K562 (cell line): ENCODE data around the gene MEIS2. TPM values are rescaled to one million over a fixed set of nuclear protein-coding genes. Genes with fewer than 3 reads are reported as not detected.

Experiments used
- ATAC-seq: fragments of 200-7000 bp; cut with Tn5 transposase; 3 replicates; pipeline ENCODE4 v1.9.1; 2020; ENCODE audit warnings: moderate library complexity
- BruUV-seq: library from RNA; stranded (reverse); fragments of 400-500 nt; replicated peaks from 2 replicates; lab custom pipeline; 2021; lab: Mats Ljungman, UMichigan
- CTCF ChIA-PET: fragments of 300-600 bp; formaldehyde crosslinking; extraction: SDS; loops from one replicate; lab custom pipeline; 2021; ENCODE audit warnings: low intra/inter-chr PET ratio; lab: Yijun Ruan, JAX
- POLR2A ChIA-PET: fragments of 300-600, 350-650 bp; sonication (Branson Sonifier 250); formaldehyde crosslinking; extraction: SDS; loops from one replicate; lab custom pipeline; 2021; ENCODE audit warnings: antibody characterized with exemption, inconsistent platforms; lab: Yijun Ruan, JAX
- DNase-seq, 4 experiments: peaks; one replicate each; pipeline versions ENCODE4 v3.0.0 to v3.0.0-alpha.2; 2011 to 2018; ENCODE audit warnings: low spot score in 3 of 4, mixed read lengths in 3 of 4; ENCODE audit errors: extremely low read depth in 1 of 4
- FAIRE-seq: peaks from 2 replicates; lab custom pipeline; 2011; peaks lifted over from hg19 to GRCh38; lab: Jason Lieb, UNC
- H2AFZ ChIP-seq: 2 replicates; pipeline ENCODE4 v1.6.0; 2011; ENCODE audit warnings: low read depth, low read length, control low read depth, inconsistent platforms
- H3K27ac ChIP-seq: fragments of 200-600 bp; 3 replicates; pipeline ENCODE4 v1.8.0; 2011; ENCODE audit warnings: low read depth, mild to moderate bottlenecking, control low read depth, inconsistent platforms, low read length, moderate library complexity, mixed read lengths; ENCODE audit errors: extremely low read depth
- H3K27me3 ChIP-seq, 2 experiments: fragments of 300-600 bp in 1 of 2; 2 replicates in 1 of 2; 3 replicates in 1 of 2; pipeline versions ENCODE4 v1.6.0 to v1.8.0; 2011; ENCODE audit warnings: inconsistent platforms in 2 of 2, low read length in 2 of 2, mild to moderate bottlenecking in 1 of 2, mixed read lengths in 1 of 2, moderate library complexity in 1 of 2; ENCODE audit not compliant: control insufficient read depth in 2 of 2, insufficient read depth in 2 of 2
- H3K36me3 ChIP-seq: fragments of 300-600 bp; 3 replicates; pipeline ENCODE4 v1.8.0; 2011; ENCODE audit warnings: mild to moderate bottlenecking, low read length, inconsistent platforms; ENCODE audit not compliant: control insufficient read depth, insufficient read depth
- H3K4me1 ChIP-seq, 2 experiments: fragments of 200-600 bp in 1 of 2; replicated peaks in 1 of 2; 2 replicates in 1 of 2; 3 replicates in 1 of 2; pipeline versions ENCODE4 v1.5.1 to v1.8.0; 2011; ENCODE audit warnings: inconsistent platforms in 2 of 2, low read length in 2 of 2, mild to moderate bottlenecking in 1 of 2, mixed read lengths in 1 of 2, moderate library complexity in 1 of 2; ENCODE audit not compliant: control insufficient read depth in 2 of 2, insufficient read depth in 2 of 2
- H3K4me2 ChIP-seq: 2 replicates; pipeline ENCODE4 v1.6.1; 2011; ENCODE audit warnings: low read length, control low read depth, inconsistent platforms, mixed read lengths; ENCODE audit not compliant: insufficient read depth
- H3K4me3 ChIP-seq: fragments of 200-600 bp; sonication (generic), shearing (Covaris generic); 2 replicates; pipeline ENCODE4 v1.5.1; 2016; ENCODE audit warnings: control low read depth, inconsistent platforms
- H3K79me2 ChIP-seq: fragments of 200-600 bp; 3 replicates; pipeline ENCODE4 v1.8.0; 2011; ENCODE audit warnings: low read length, inconsistent platforms; ENCODE audit not compliant: control insufficient read depth, insufficient read depth
- H3K9ac ChIP-seq, 2 experiments: 2 replicates each; pipeline versions ENCODE4 v1.6.0 to v1.6.1; 2011; ENCODE audit warnings: low read depth in 2 of 2, low read length in 2 of 2, control low read depth in 1 of 2, inconsistent platforms in 1 of 2, mild to moderate bottlenecking in 1 of 2, mixed read lengths in 1 of 2; ENCODE audit not compliant: insufficient read depth in 1 of 2
- H3K9me1 ChIP-seq: one replicate; pipeline ENCODE4 v1.6.0; 2011; ENCODE audit warnings: inconsistent platforms, mild to moderate bottlenecking, low read length, moderate library complexity; ENCODE audit not compliant: control insufficient read depth, insufficient read depth
- H3K9me3 ChIP-seq: replicated peaks from 2 replicates; pipeline ENCODE4 v1.5.1; 2011; ENCODE audit warnings: low read depth, low read length, inconsistent platforms; ENCODE audit not compliant: control insufficient read depth, insufficient read depth
- H4K20me1 ChIP-seq: replicated peaks from 2 replicates; pipeline ENCODE4 v1.6.1; 2011; ENCODE audit warnings: low read length, inconsistent platforms, mixed read lengths; ENCODE audit not compliant: control insufficient read depth, insufficient read depth
- BCOR ChIP-seq: fragments of 450-650 bp; IDR thresholded peaks from 2 replicates; pipeline ENCODE4 v1.6.1; 2016
- HNRNPLL ChIP-seq: fragments of 200-400 bp; formaldehyde crosslinking; IDR thresholded peaks from 2 replicates; pipeline ENCODE4 v1.6.1; 2017; ENCODE audit warnings: low read length, low read depth, mild to moderate bottlenecking; ENCODE audit not compliant: poor library complexity, severe bottlenecking
- KDM4B ChIP-seq, 2 experiments: fragments of 450-650 bp in 1 of 2; sonication (generic) in 1 of 2; IDR thresholded peaks; 2 replicates each; pipeline ENCODE4 v1.6.1; 2016 to 2017; ENCODE audit warnings: borderline replicate concordance in 2 of 2, antibody characterized with exemption in 1 of 2, low read depth in 1 of 2, mild to moderate bottlenecking in 1 of 2
- MNT ChIP-seq, 2 experiments: fragments of 450-650 bp; conservative IDR thresholded peaks; 2 replicates each; pipeline ENCODE4 v1.6.1; 2017; ENCODE audit warnings: mild to moderate bottlenecking in 2 of 2, moderate library complexity in 2 of 2
- NEUROD1 ChIP-seq: fragments of 150-350 bp; IDR thresholded peaks from 2 replicates; pipeline ENCODE4 v1.6.1; 2014; ENCODE audit warnings: borderline replicate concordance, low read length, low read depth; ENCODE audit not compliant: partially characterized antibody
- NRF1 ChIP-seq, 2 experiments: fragments of 450-650 bp; IDR thresholded peaks in 1 of 2; conservative IDR thresholded peaks in 1 of 2; 2 replicates each; pipeline ENCODE4 v1.6.1; 2014; ENCODE audit warnings: mild to moderate bottlenecking in 2 of 2
- POLR3G ChIP-seq: IDR thresholded peaks from 2 replicates; pipeline ENCODE4 v1.6.1; 2011; ENCODE audit not compliant: insufficient read length, insufficient replicate concordance; ENCODE audit errors: extremely low read depth
- TAF1 ChIP-seq: IDR thresholded peaks from 2 replicates; pipeline ENCODE4 v1.6.1; 2011; ENCODE audit warnings: mild to moderate bottlenecking, low read length, moderate library complexity; ENCODE audit not compliant: insufficient read depth, control insufficient read depth, severe bottlenecking; ENCODE audit errors: extremely low read depth
- ZNF384 ChIP-seq: IDR thresholded peaks from 2 replicates; pipeline ENCODE4 v1.6.1; 2012; ENCODE audit warnings: low read depth, low read length, improper control_type of control experiment
- ZNF766 ChIP-seq: fragments of 200-800 bp; sonication (Bioruptor generic); conservative IDR thresholded peaks from 2 replicates; pipeline ENCODE4 v1.6.1; 2016; ENCODE audit warnings: missing genetic modification characterization, missing compliant biosample characterization
- WGBS: fragments of 100-300 bp; shearing (Covaris generic); methylation state at CpG from one replicate; pipeline ENCODE4 v1.1.6; 2016; ENCODE audit warnings: low coverage, mixed read lengths; ENCODE audit not compliant: insufficient coverage; ENCODE audit errors: missing lambda C conversion rate; 5-methylcytosine and 5-hydroxymethylcytosine counted together
- in situ Hi-C: fragments of 300-500 bp; cut with MboI; formaldehyde crosslinking; loops from 4 replicates; pipeline ENCODE4 v1.15.0; 2018; ENCODE audit warnings: inconsistent platforms, mixed read lengths
- intact Hi-C: fragments of 100-400 bp; cut with micrococcal nuclease; formaldehyde crosslinking; loops from 2 replicates; pipeline ENCODE4 v1.14.2; 2022
- polyA plus RNA-seq, 8 experiments: library from polyadenylated mRNA; depleted of rRNA in 4 of 8; stranded (reverse) in 5 of 8; unstranded in 3 of 8; fragments of >200 nt; fragmentation: Nextera tagmentation in 2 of 8; fragmentation: Illumina TruSeq in 1 of 8; extraction: Ambion mirVana in 2 of 8; extraction: Trizol in 1 of 8; gene quantifications; 2 replicates each; pipeline versions ENCODE4 v1.2.1 to v1.2.3, GENCODE V29; 2011 to 2014; ENCODE audit warnings: inconsistent platforms in 1 of 8, missing spikeins in 1 of 8
- total RNA-seq, 7 experiments: library from RNA; depleted of rRNA in 6 of 7; stranded (reverse); fragments of >200 nt in 6 of 7; fragmentation: Illumina TruSeq in 2 of 7; extraction: Trizol in 2 of 7; gene quantifications; 2 replicates each; pipeline versions ENCODE4 v1.2.1 to v1.2.3, GENCODE V29; 2011 to 2021; ENCODE audit warnings: low replicate concordance in 1 of 7
- TF ChIP-seq, protein P1 (sequence below): sonication (generic); formaldehyde crosslinking; IDR thresholded peaks from 2 replicates; pipeline ENCODE4 v1.8.0; 2023; ENCODE audit warnings: mild to moderate bottlenecking, missing genetic modification reagents
- TF ChIP-seq, protein P2 (sequence below): fragments of 200-800 bp; sonication (Bioruptor generic); IDR thresholded peaks from 2 replicates; pipeline ENCODE4 v1.6.1; 2017; ENCODE audit warnings: missing genetic modification characterization, missing compliant biosample characterization

MEIS2 gene
- total and polyA plus RNA-seq, 9 of the 15 experiments (the other 6 are each of a cell fraction or from before 2014, with no cell fraction given): 7.5 to 64.2 (median 22.3) TPM

DNA sequence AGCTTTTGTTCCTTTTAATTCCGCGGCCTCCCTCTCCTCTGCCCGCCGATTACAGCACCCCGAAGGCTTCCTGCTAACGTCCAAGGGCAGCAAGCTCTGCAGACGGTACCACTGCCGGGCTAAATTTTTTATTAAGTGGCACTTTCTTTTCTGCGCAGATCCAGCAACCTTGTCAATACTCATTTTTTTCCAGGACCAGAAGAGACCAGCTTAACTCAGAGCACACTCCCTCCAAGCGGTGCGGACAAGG is 542 bp upstream of the MEIS2 start:
- in situ Hi-C loops (loop anchor here (10.0 to 25.0 kb wide), 2 partner anchors 216 to 1564 kb away; partner anchors contain the start of gene DPH6), intact Hi-C loops (loop anchor here (10.0 kb wide), 1 partner anchor 156 kb away; no protein-coding TSS in a partner anchor)
- no peak for FAIRE-seq
- Histone ChIP-seq H3K9ac (peak overlapping the region; percentile 82 to 96), H3K36me3 (peaks cover 13% of the 10 kb centered on the region; the same call in 2 of the 3 replicates), H3K4me1 (peaks cover 13 to 43% of the 10 kb centered on the region in 2 experiments; a peak in 4 of 5 replicates), H2AFZ (peak overlapping the region; percentile 93), H3K27ac (peak overlapping the region; percentile 96), H3K4me3 (peak overlapping the region; percentile 87), H3K9me1 (no peaks in the 10 kb centered on the region), H3K79me2 (peaks cover 51% of the 10 kb centered on the region), H3K9me3 (no peaks in the 10 kb centered on the region), H3K27me3 (no peaks in the 10 kb centered on the region), H3K4me2 (peak overlapping the region; percentile 88), H4K20me1 (no peaks in the 10 kb centered on the region)
- POLR2A ChIA-PET: interaction anchor here (0.6 to 1.4 kb wide), 9 partner anchors 10 to 161 kb away, joined by 3 to 5 read pairs (median 3); no protein-coding TSS in a partner anchor
- ATAC-seq: peak; percentile 1
- WGBS: 0% methylated on average over 10 of the region's 11 CpGs
- DNase-seq: no peak
- CTCF ChIA-PET: interaction anchor here (0.6 kb wide), 2 partner anchors 10 to 1401 kb away, joined by 4 to 5 read pairs; no protein-coding TSS in a partner anchor
- TSS peak; percentile 55 for BruUV-seq
- TF ChIP-seq MNT (conservative IDR thresholded peaks at IDR 0.05) (0 out of 4 replicates have a peak, but pooled peaks of 1 of the 2 experiments have one; percentile 41), BCOR (no peak), NRF1 (conservative IDR thresholded peaks at IDR 0.05 in 1 of 2, IDR thresholded peaks at IDR 0.05 in 1 of 2) (0 out of 4 replicates have a peak, but pooled peaks have one; percentile 2 to 8), HNRNPLL (no peak), ZNF766 (CRISPR knock-in tag) (peak; percentile 80), POLR3G (no peak), ZNF384 (no peak), TAF1 (peak; percentile 3), NEUROD1 (peak; percentile 2), KDM4B (IDR thresholded peaks at IDR 0.05; ENCODE audit: borderline replicate concordance in 2 of 2, low read depth in 1 of 2) (peak in 1 of 2 experiments; percentile 34; a peak in 1 of 4 replicates)
- TF ChIP-seq, protein P1, sequence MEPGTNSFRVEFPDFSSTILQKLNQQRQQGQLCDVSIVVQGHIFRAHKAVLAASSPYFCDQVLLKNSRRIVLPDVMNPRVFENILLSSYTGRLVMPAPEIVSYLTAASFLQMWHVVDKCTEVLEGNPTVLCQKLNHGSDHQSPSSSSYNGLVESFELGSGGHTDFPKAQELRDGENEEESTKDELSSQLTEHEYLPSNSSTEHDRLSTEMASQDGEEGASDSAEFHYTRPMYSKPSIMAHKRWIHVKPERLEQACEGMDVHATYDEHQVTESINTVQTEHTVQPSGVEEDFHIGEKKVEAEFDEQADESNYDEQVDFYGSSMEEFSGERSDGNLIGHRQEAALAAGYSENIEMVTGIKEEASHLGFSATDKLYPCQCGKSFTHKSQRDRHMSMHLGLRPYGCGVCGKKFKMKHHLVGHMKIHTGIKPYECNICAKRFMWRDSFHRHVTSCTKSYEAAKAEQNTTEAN: 0 out of 2 replicates have a peak, but pooled peaks have one; percentile 40
- TF ChIP-seq, protein P2, sequence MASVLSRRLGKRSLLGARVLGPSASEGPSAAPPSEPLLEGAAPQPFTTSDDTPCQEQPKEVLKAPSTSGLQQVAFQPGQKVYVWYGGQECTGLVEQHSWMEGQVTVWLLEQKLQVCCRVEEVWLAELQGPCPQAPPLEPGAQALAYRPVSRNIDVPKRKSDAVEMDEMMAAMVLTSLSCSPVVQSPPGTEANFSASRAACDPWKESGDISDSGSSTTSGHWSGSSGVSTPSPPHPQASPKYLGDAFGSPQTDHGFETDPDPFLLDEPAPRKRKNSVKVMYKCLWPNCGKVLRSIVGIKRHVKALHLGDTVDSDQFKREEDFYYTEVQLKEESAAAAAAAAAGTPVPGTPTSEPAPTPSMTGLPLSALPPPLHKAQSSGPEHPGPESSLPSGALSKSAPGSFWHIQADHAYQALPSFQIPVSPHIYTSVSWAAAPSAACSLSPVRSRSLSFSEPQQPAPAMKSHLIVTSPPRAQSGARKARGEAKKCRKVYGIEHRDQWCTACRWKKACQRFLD (CRISPR knock-in tag): peak; percentile 19; the same call in 1 of the 2 replicates
